PC-9 (cell line): ENCODE data around the gene APPL2. TPM values are rescaled to one million over a fixed set of nuclear protein-coding genes. Genes with fewer than 3 reads are reported as not detected.

Source experiments
- Bru-seq: library from RNA; stranded (reverse); fragments of 400-500 nt; gene quantifications from one replicate; lab custom pipeline; 2021; lab: Mats Ljungman, UMichigan
- BruChase-seq, 2 experiments: library from RNA; stranded (reverse); fragments of 400-500 nt; gene quantifications; one replicate each; lab custom pipeline; 2021; lab: Mats Ljungman, UMichigan
- BruUV-seq: library from RNA; stranded (reverse); fragments of 400-500 nt; replicated peaks from 2 replicates; lab custom pipeline; 2021; lab: Mats Ljungman, UMichigan
- CTCF ChIA-PET: fragments of 300-600 bp; sonication (Branson Sonifier 250); formaldehyde crosslinking; loops from one replicate; lab custom pipeline; 2022; ENCODE audit warnings: antibody characterized with exemption; lab: Charles Lee
- POLR2A ChIA-PET: fragments of 300-600 bp; sonication (Branson Sonifier 250); formaldehyde crosslinking; loops from one replicate; lab custom pipeline; 2022; ENCODE audit warnings: antibody characterized with exemption; ENCODE audit not compliant: unreplicated experiment; lab: Charles Lee
- DNase-seq, 2 experiments: peaks; one replicate each; pipeline versions ENCODE4 v3.0.0 to v3.0.0-alpha.2; 2015 to 2022; ENCODE audit warnings: mixed read lengths in 1 of 2
- H2AFZ ChIP-seq: fragments of 200-600 bp; sonication (generic); 2 replicates; pipeline ENCODE4 v1.8.1; 2017; ENCODE audit warnings: antibody characterized with exemption
- H3F3A ChIP-seq: fragments of 200-600 bp; sonication (generic); 2 replicates; pipeline ENCODE4 v1.8.1; 2017; ENCODE audit warnings: antibody characterized with exemption, mild to moderate bottlenecking, low read depth; ENCODE audit not compliant: insufficient read depth
- H3K27ac ChIP-seq: fragments of 200-600 bp; sonication (generic); 2 replicates; pipeline ENCODE4 v1.6.1; 2016; ENCODE audit warnings: mixed run types
- H3K27me3 ChIP-seq: fragments of 200-600 bp; sonication (generic); 2 replicates; pipeline ENCODE4 v1.6.1; 2016; ENCODE audit warnings: low read depth, mixed run types; ENCODE audit not compliant: insufficient read depth
- H3K36me3 ChIP-seq: fragments of 200-600 bp; sonication (generic); 2 replicates; pipeline ENCODE4 v1.6.1; 2016; ENCODE audit warnings: low read depth, mixed run types
- H3K4me1 ChIP-seq: fragments of 200-600 bp; sonication (generic); replicated peaks from 2 replicates; pipeline ENCODE4 v1.6.1; 2016; ENCODE audit warnings: mixed run types; ENCODE audit not compliant: insufficient read depth
- H3K4me2 ChIP-seq: fragments of 200-600 bp; sonication (generic); 2 replicates; pipeline ENCODE4 v1.6.1; 2017; ENCODE audit warnings: mixed run types
- H3K4me3 ChIP-seq: fragments of 200-600 bp; sonication (generic); 2 replicates; pipeline ENCODE4 v1.6.1; 2016; ENCODE audit warnings: mixed run types
- H3K79me2 ChIP-seq: fragments of 200-600 bp; sonication (generic); 2 replicates; pipeline ENCODE4 v1.6.1; 2017; ENCODE audit warnings: low read depth, mixed run types
- H3K9me2 ChIP-seq: fragments of 200-600 bp; sonication (generic); 2 replicates; pipeline ENCODE4 v1.8.1; 2017; ENCODE audit warnings: mild to moderate bottlenecking; ENCODE audit not compliant: insufficient read depth
- H3K9me3 ChIP-seq: fragments of 200-600 bp; sonication (generic); 2 replicates; pipeline ENCODE4 v1.8.1; 2016; ENCODE audit warnings: low read depth; ENCODE audit not compliant: insufficient read depth
- H4K20me1 ChIP-seq: fragments of 200-600 bp; sonication (generic); 2 replicates; pipeline ENCODE4 v1.8.1; 2017; ENCODE audit not compliant: insufficient read depth
- CTCF ChIP-seq: fragments of 200-600 bp; sonication (generic); conservative IDR thresholded peaks from 2 replicates; pipeline ENCODE4 v1.6.1; 2017; ENCODE audit warnings: mixed run types, antibody characterized with exemption, mild to moderate bottlenecking, moderate library complexity
- EZH2 ChIP-seq: fragments of 200-600 bp; sonication (generic); IDR thresholded peaks from 2 replicates; pipeline ENCODE4 v1.8.0; 2017; ENCODE audit warnings: antibody characterized with exemption, low read depth
- intact Hi-C: fragments of 100-400 bp; cut with micrococcal nuclease; formaldehyde crosslinking; loops from one replicate; pipeline ENCODE4 v1.10.0; 2022; ENCODE audit not compliant: unreplicated experiment
- long read RNA-seq: library from polyadenylated mRNA; stranded (forward); transcript quantifications from one replicate; pipeline ENCODE4 v2.0.0, GENCODE V29; 2022
- total RNA-seq: library from RNA; stranded (reverse); gene quantifications from 2 replicates; pipeline ENCODE4 v1.2.3, GENCODE V29; 2021

The APPL2 gene, protein sequence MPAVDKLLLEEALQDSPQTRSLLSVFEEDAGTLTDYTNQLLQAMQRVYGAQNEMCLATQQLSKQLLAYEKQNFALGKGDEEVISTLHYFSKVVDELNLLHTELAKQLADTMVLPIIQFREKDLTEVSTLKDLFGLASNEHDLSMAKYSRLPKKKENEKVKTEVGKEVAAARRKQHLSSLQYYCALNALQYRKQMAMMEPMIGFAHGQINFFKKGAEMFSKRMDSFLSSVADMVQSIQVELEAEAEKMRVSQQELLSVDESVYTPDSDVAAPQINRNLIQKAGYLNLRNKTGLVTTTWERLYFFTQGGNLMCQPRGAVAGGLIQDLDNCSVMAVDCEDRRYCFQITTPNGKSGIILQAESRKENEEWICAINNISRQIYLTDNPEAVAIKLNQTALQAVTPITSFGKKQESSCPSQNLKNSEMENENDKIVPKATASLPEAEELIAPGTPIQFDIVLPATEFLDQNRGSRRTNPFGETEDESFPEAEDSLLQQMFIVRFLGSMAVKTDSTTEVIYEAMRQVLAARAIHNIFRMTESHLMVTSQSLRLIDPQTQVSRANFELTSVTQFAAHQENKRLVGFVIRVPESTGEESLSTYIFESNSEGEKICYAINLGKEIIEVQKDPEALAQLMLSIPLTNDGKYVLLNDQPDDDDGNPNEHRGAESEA
- total RNA-seq = 24.3 and 24.6 TPM in 2 replicates
- percentile 69 among the genes with signal in this experiment for Bru-seq, nascent RNA
- BruChase-seq, experiment 1, labeled RNA remaining after a 2-hour chase = percentile 73 among the genes with signal in this experiment
- percentile 69 among the genes with signal in this experiment for BruChase-seq, experiment 2, labeled RNA remaining after a 6-hour chase
- long read RNA-seq, transcript APPL2-201 (21 exons, 3,239 nt) = major isoform, 30 of 48 reads
- long read RNA-seq, partial matches to known transcripts = 5 of 48 reads
- long read RNA-seq, other reads (novel, unspliced or antisense) = 13 of 48 reads

DNA sequence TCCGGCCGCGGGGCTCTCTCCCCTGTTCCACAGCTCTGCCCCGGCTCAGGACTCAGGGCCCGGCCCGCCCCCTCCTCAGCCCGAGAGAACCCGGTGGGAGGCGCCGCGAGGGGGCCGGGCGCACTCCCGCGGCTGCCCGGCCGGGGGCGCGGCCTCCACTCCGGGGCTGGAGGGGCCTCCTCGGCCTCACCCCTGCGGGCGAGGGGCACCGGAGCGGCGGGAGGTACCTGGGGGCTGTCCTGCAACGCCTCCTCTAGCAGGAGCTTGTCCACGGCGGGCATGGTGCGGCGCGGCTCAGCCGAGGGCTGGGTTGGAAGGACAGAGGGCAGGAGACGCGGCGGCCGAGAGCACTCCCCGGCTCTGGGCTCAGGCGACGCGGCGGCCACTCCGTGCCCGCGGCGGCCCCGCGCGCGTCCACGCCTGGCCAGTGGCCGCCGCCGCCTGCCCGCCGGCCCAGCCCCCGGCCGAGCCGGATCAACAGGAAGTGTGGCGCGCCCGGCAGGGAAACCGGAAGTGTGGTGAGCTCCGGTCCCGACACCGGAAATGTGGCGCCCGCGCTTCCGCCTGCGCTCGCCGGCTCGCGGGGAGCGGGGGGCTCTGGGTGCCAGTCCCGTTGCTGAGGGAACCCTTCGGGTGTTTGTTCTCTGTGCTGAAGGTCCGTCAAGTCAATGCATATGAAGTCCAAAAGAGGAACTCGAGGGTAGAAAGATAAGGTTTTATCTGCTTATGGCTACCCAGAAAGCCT, at the start of gene APPL2:
Gene APPL2, minus strand, starts transcription at position 443 of the 745 bp plus-strand sequence. Its CDS starts 162 bp downstream, at position 281.
- ChIA-PET POLR2A (interaction anchor here (0.6 to 1.0 kb wide), 5 partner anchors 18 to 903 kb away, joined by 3 to 13 read pairs (median 5); partner anchors contain the start of gene NOPCHAP1), CTCF (interaction anchor here (0.6 kb wide), 1 partner anchor 1002 kb away, joined by 7 read pairs; no protein-coding TSS in a partner anchor)
- no peaks in the 10 kb centered on the region for H4K20me1 ChIP-seq
- peak within 1 kb of the TSS; percentile 100 for H2AFZ ChIP-seq
- H3K36me3 ChIP-seq = no peaks in the 10 kb centered on the region
- H3F3A ChIP-seq = 0 out of 2 replicates have a peak, but pooled peaks cover 5% of the 10 kb centered on the region
- H3K4me3 ChIP-seq = peak within 1 kb of the TSS; percentile 74
- DNase-seq = peak; percentile 72 to 80
- peaks cover 15% of the 10 kb centered on the region for H3K4me1 ChIP-seq
- intact Hi-C loops = no loop called here
- H3K9me2 ChIP-seq = no peaks in the 10 kb centered on the region
- H3K27me3 ChIP-seq = peaks cover 7% of the 10 kb centered on the region; the same call in 1 of the 2 replicates
- 0 out of 2 replicates have a peak, but pooled peaks cover 5% of the 10 kb centered on the region for H3K9me3 ChIP-seq
- peaks cover 35% of the 10 kb centered on the region for H3K79me2 ChIP-seq
- no TSS peak for BruUV-seq
- TF ChIP-seq EZH2 (no peak), CTCF (peak; percentile 55; the same call in 1 of the 2 replicates)
- 0 out of 2 replicates have a peak within 1 kb of the TSS, but pooled peaks have one; percentile 35 for H3K27ac ChIP-seq
- H3K4me2 ChIP-seq = peak within 1 kb of the TSS; percentile 93

DNA sequence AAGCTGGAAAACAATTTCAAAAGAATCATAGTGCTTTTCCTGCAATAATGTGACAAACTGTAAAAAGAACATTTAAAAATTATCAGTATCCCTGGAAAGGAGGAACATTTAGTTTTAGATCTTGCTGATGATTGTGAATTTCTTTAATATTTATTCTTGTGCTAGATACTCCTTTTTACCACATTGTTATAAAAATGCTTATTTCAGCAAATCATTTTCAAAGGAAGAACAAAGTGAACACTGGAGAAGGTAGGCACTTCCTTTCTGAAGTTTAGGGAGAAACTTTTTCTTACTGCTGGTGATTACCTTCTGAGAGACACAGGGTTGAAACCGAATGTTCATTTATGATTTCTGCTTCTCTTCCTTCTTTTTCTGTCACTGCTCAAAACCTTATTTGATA, 49.4 kb upstream of the APPL2 start:
- Histone ChIP-seq H3K9me3 (no peaks in the 10 kb centered on the region), H4K20me1 (no peaks in the 10 kb centered on the region), H3K36me3 (no peaks in the 10 kb centered on the region), H2AFZ (no peak overlapping the region), H3K27me3 (peaks cover 34% of the 10 kb centered on the region), H3K4me3 (no peak overlapping the region), H3K9me2 (no peaks in the 10 kb centered on the region), H3K4me1 (no peaks in the 10 kb centered on the region), H3K79me2 (no peaks in the 10 kb centered on the region), H3K4me2 (no peak overlapping the region), H3F3A (no peaks in the 10 kb centered on the region), H3K27ac (no peak overlapping the region)
- TF ChIP-seq CTCF (no peak), EZH2 (no peak)
- ChIA-PET CTCF (no interaction called here), POLR2A (no interaction called here)
- DNase-seq = no peak
- BruUV-seq = no TSS peak
- intact Hi-C loops = no loop called here
